Measurements from ENCODE around the gene SLC29A2.

Gene SLC29A2, protein sequence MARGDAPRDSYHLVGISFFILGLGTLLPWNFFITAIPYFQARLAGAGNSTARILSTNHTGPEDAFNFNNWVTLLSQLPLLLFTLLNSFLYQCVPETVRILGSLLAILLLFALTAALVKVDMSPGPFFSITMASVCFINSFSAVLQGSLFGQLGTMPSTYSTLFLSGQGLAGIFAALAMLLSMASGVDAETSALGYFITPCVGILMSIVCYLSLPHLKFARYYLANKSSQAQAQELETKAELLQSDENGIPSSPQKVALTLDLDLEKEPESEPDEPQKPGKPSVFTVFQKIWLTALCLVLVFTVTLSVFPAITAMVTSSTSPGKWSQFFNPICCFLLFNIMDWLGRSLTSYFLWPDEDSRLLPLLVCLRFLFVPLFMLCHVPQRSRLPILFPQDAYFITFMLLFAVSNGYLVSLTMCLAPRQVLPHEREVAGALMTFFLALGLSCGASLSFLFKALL

DNA sequence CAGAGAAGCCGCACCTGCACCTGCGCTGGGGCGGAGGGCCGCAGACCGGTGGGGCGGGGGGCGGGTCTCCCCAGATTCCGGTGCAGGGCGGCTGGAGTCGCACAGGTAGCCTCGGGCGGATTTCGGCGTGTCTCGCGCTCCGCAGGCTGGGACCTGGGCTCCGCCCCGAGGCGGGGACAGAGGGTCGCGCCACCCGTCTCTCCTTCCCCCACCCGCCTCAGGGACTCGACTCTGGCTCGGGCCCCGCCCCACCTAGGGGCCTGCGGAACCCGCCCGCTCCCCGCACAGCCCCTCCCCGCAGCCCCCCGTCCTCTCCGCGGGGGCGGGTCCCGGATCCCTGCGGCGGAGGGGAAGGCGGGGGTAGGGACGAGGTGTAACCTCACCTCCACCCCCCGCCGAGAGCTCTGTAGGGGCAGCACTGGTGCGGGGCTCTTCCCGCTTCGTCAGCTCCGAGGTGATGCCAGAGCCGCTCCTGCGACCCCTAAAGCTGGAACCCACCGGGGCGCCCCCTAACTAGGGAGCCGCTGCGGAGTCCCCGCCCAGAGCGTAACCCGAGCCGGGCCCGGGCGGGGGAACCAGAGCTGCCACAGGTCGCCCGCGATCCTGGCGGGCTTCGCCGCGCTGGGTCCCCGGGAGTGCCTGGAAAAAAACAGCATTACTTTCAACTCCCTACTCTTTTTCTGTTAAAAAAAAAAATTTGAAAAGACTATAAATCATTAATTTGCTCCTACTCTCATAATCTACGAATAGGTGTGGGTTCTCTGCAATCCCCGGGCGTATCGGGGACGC lies at the start of gene SLC29A2:
Gene SLC29A2 (minus strand): TSS at position 134 of the 789 bp plus-strand sequence. CDS start 169 bp downstream, outside the sequence.
- TF ChIP-seq GATA2 (IDR thresholded peaks at IDR 0.05; ENCODE audit: low read depth, low read length), result no peak
- no peak for TF ChIP-seq GATA3 (IDR thresholded peaks at IDR 0.05; ENCODE audit: low read depth, low read length)

DNA sequence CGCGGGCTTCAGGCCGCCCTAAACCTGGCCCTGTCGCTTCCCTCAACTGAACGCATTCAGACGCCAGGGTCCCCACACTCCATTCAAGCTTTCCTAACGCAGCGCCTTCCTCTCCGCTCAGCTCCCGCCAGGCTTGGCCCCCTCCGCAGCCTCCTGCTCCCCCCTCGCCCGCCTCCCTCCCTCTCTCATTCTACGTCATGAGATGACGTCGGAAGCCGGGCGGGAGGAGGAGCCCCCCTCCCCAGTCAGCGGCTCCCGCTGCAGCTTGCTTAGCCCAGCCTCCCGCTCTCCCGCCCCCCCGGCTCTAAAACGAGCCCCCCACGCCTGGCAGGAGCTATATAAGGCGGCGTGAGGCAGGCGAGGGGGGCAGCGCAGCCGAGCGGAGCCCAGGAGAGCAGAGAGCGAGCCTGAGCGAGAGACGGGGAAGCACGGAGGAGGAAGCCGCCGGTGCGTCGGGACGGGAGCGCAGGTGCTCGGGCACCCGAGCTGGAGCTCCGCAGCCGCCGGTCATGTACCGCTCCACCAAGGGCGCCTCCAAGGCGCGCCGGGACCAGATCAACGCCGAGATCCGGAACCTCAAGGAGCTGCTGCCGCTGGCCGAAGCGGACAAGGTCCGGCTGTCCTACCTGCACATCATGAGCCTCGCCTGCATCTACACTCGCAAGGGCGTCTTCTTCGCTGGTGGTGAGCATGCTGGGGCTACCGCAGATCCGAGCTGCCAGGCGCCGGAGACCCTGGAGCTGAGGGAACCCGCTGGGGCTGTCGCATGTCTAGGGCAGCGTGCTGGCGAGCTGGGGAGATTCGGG lies 49.3 kb upstream of the SLC29A2 start, which contains the start of gene NPAS4:
Gene NPAS4 (plus strand): TSS at position 365 of the 806 bp plus-strand sequence. CDS start 145 bp downstream, at position 510.
- no peak for TF ChIP-seq GATA3 (IDR thresholded peaks at IDR 0.05; ENCODE audit: low read depth, low read length)

- TF ChIP-seq GATA2 (IDR thresholded peaks at IDR 0.05; ENCODE audit: low read depth, low read length) (no peak), GATA3 (IDR thresholded peaks at IDR 0.05; ENCODE audit: low read depth, low read length) (no peak)
Measured at GRCh38 chr11:66419825-66420224, 48.3 kb upstream of the SLC29A2 start.

GRCh38 chr11:66418986-66419308 lies 47.4 kb upstream of the SLC29A2 start:
- no peak for TF ChIP-seq GATA2 (IDR thresholded peaks at IDR 0.05; ENCODE audit: low read depth, low read length)

- TF ChIP-seq GATA2 (IDR thresholded peaks at IDR 0.05; ENCODE audit: low read depth, low read length), result no peak
- TF ChIP-seq GATA3 (IDR thresholded peaks at IDR 0.05; ENCODE audit: low read depth, low read length), result no peak
Measured at GRCh38 chr11:66418168-66418985, 46.8 kb upstream of the SLC29A2 start.

GRCh38 chr11:66417000-66417399 lies 45.4 kb upstream of the SLC29A2 start:
- TF ChIP-seq GATA2 (IDR thresholded peaks at IDR 0.05; ENCODE audit: low read depth, low read length), result no peak
- no peak for TF ChIP-seq GATA3 (IDR thresholded peaks at IDR 0.05; ENCODE audit: low read depth, low read length)

- TF ChIP-seq GATA3 (IDR thresholded peaks at IDR 0.05; ENCODE audit: low read depth, low read length) (no peak), GATA2 (IDR thresholded peaks at IDR 0.05; ENCODE audit: low read depth, low read length) (no peak)
Measured at GRCh38 chr11:66415423-66415822, 43.9 kb upstream of the SLC29A2 start.

GRCh38 chr11:66414120-66414934 lies 42.8 kb upstream of the SLC29A2 start:
- TF ChIP-seq GATA2 (IDR thresholded peaks at IDR 0.05; ENCODE audit: low read depth, low read length), result no peak
- TF ChIP-seq GATA3 (IDR thresholded peaks at IDR 0.05; ENCODE audit: low read depth, low read length), result no peak

DNA sequence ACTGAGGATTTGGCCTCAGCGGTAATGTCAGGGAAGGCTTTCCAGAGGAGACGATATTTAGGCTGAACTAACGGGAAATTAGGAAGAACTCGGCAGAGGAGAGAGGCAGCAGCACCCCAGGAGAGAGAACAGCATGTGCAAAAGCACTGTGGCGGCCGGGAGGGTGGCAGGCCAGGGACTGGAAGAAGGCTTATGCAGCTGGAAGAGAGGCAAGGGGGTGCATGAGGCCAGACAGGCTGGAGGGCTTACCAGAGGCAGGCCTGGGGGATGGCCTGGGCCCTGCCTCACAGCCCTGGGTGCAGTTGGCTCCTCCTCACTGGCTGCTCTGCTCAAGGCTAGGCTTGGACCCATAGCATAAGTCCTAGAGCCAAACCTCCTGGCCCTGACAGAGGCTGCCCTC lies 41.6 kb upstream of the SLC29A2 start:
- TF ChIP-seq GATA2 (IDR thresholded peaks at IDR 0.05; ENCODE audit: low read depth, low read length) (no peak), GATA3 (IDR thresholded peaks at IDR 0.05; ENCODE audit: low read depth, low read length) (no peak)

- TF ChIP-seq GATA3 (IDR thresholded peaks at IDR 0.05; ENCODE audit: low read depth, low read length) (no peak), GATA2 (IDR thresholded peaks at IDR 0.05; ENCODE audit: low read depth, low read length) (no peak)
Measured at GRCh38 chr11:66412110-66412509, 40.5 kb upstream of the SLC29A2 start.

DNA sequence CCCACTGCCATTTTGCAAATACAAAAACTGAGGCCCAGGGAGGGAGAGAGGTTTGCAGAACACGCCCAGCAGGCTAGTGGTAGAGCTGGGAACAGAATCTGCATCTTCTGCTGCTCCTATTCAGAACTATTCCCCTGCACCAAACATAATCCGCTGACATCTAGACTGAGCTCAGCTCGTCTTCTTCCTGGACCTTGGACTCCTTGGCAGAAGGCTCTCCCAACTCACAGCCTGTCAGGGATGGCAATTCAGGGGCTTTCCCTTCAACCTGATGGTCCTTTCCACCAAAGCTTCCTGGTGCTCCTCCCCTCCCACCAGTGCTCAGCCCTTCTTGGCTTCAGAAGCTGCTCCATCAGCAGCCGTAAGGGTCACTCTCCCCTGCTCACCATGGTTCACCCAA lies 39.8 kb upstream of the SLC29A2 start:
- TF ChIP-seq GATA2 (IDR thresholded peaks at IDR 0.05; ENCODE audit: low read depth, low read length) (no peak), GATA3 (IDR thresholded peaks at IDR 0.05; ENCODE audit: low read depth, low read length) (no peak)

GRCh38 chr11:66410191-66410590 lies 38.6 kb upstream of the SLC29A2 start:
- TF ChIP-seq GATA2 (IDR thresholded peaks at IDR 0.05; ENCODE audit: low read depth, low read length) (no peak), GATA3 (IDR thresholded peaks at IDR 0.05; ENCODE audit: low read depth, low read length) (no peak)

Measured in SH-SY5Y (cell line).